ENCODE results near the gene RIMS4.
A peak's percentile ranks its signal among the peaks of the same experiment; 100 is the strongest.

RIMS4 gene

DNA sequence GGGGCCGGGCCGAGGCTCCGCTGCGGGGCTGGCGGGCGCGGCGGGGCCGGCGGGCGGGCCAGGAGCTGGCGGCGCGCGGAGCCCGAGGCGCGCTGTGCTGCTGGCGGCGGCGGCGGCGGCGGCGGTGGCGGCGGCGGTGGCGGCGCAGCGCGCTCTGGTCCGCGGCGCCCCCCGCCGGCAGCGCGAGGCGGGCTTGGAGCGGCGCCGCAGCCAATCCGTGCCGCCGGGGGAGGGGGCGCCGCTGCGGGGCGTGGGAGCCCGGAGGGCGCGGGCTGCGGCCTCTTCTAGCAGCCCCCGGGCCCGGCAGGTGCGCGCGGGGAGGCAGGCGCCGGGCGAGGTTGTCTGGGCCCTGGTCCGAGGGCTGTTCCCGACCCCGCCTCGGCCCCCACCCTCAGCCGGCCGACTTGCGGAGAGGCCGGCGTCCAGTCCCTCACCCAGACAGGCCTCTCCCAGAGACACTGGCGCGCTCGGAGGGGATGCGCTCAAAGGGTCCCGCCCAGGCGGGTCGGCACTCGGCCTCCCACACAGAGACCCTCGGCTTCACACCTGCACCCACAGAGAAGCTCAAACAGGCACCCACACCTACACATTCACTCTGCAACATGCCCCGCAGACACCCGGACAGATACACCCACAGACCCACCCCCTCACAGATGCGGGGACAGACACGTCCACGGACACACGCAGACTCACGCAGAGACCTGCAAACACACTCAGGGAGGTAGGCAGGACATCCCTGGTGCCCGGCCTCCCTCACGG is at the start of gene RIMS4:
Gene RIMS4 (minus strand): TSS at position 156 of the 759 bp plus-strand sequence. CDS start 275 bp downstream, outside the sequence.
- DNase-seq, result no peak

DNA sequence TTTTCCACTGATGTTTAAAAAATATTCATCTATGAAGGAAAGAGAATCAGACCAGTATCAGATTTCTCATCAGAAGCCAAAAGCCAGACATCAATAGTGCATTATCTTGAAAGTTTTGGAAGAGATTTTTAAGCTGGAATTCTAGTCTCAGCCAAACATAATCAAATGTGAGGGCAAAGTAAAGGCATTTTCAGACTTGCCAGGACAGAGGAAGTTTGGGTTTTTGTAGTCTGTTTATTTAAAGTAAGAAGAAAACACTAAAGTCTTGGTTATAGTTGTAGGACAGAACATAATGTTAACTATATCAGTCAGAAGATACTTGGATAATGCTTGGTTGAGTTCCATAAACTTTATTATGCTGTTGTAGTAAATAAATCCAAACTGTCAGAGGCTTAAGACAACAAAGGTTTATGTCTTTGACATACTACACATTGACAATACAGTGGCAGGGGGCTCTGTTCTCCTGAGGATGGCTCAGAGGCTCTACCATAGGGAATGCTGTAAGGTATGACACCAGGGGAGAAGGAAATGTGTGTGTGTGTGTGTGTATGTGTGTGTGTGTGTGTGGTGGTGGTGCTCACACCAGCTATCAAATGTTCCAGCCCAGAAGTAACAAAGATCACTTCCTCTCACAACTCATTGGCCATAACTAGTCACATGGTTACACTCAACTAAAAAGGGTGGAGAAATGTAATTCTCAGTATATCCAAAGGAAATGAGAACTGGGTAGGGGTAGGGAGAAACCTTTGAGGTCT is 48.4 kb upstream of the RIMS4 start:
- DNase-seq, result no peak

DNA sequence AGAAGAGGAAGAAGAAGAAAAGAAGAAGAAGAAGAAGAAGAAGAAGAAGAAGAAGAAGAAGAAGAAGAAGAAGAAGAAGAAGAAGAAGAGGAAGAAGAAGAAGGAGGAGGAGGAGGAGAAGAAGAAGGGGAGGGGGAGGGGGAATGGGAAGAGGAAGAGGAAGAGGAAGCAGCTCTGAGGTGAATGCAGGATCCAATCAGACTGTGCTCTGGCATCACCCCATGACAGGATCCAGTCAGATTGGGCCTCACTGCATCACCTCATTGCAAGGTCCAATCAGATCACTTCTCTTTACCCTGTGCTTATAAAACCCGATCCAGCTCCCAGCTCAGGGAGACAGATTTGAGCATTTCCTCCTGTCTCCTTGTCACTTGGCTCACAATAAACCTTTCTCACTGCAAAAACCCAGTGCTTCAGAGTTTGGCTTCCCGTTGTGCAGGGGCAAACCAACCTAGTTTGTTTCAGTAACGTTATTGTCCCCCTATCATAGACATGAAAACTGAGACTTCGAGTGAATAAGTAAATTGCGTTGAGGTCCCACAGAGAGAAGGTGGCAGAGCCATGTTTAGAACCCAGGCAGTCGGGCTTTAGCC is 46.6 kb upstream of the RIMS4 start:
- no peak for DNase-seq

DNA sequence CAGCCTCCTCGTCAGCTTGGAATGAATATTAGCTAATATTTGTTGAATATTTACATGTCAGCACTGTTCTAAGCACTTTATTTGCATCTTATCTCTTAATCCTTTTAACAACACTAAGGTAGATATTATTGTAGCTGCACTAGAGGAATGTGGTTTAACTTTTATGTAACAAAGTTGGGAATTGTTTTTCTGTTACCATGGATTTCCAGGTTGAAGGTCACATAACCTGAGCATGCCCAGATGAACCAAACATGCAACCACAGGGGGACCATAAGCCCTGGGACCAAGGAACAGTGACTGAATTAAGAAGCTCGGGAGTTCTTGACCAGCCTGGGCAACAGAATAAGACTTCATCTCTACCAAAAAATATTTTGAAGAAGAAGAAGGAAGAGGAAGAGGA is 46.1 kb upstream of the RIMS4 start:
- no peak for DNase-seq

- DNase-seq, result no peak
Measured at GRCh38 chr20:44851545-44851944, 41.2 kb upstream of the RIMS4 start.

GRCh38 chr20:44850837-44851236 is 40.5 kb upstream of the RIMS4 start:
- DNase-seq, result no peak

DNA sequence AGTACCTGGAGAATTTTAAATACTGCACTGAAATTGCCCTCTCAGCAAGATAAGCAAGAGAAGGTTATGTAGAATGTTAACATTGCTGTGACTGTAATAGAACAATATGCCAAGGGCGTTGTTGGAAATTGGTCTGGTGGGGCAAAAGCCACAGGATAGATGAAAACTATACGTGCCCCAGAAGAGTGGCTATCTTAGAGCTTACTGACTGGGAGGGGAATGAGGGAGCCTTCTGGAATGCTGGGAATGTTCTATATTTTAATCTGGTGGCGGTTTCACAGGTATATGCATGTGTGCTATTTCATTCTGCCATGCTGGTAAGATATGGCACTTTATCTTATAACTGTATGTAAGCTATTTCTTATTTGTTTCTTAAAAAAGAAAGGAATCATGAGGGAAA is 39.9 kb upstream of the RIMS4 start:
- DNase-seq, result no peak

DNA sequence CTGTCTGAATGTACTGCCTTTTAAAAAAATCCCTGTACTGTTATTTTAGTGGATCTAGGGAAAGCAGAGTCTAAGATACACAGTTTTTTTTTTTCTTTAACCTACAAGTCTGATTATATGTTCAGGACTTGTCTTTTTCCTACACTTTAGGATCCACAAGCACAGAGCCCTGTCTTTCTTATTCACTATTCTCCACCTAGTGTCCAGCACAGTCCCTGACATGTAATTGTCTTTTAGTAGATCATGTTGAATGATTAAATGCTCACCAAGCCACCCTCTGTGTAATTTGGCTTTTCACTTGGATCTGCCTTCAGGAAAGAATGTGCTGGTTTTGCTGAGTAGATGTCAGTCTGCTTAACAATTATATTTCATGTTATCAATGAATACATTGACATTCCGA is 39.4 kb upstream of the RIMS4 start:
- no peak for DNase-seq

DNA sequence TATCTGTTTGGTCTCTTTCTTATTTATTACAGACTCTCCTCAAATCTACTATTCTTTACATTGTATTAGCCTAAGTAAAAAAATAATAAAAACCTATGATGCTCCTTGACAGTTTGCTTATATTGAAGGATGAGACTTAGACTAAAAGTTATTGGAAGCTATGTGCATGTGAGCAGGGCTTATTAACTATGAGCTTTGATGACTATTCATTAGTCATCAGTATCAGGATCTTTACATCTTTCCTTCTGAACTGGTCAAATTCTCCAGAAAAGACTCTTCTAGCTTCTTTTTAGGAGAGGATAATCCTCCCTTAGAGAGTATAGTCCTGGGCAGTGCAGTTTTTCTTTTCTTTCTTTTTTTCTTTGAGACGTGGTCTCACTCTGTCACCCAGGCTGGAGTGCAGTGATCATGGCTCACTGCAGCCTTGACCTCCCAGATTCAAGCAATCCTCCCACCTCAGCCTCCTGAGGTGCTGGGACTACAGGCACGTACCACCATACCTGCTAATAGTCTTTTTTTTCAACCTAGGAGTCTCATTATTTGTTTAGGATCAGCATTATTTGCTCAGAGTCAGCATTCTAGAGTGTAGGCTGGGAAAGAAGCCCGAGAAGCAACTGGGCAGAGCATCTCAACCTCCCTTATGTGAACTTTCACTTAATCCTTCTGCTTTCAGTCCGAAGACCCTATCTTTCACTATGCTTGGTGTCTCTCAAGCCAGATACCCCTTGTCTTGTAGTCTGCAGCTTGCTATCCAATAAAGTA is 38.1 kb upstream of the RIMS4 start:
- no peak for DNase-seq

DNA sequence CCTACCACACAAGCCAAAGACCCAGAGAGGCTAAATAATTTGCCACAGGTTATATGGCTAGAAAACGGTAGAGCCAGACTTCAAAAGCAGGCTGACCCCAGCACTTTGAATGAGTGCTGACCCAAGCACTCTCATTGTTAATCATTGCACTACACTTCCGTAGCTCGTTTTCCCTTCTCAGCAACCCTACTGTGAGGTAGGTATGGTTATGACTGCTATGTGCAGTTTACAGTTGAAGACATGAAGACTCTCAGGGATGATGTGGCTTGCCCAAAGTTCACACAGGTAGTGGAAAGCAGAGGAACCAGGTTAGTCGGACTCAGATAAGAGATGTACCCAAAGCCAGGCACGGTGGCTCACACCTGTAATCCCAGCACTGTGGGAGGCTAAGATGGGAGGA is 33.5 kb upstream of the RIMS4 start:
- no peak for DNase-seq

GRCh38 chr20:44841955-44842354 is 31.6 kb upstream of the RIMS4 start:
- DNase-seq, result no peak

DNA sequence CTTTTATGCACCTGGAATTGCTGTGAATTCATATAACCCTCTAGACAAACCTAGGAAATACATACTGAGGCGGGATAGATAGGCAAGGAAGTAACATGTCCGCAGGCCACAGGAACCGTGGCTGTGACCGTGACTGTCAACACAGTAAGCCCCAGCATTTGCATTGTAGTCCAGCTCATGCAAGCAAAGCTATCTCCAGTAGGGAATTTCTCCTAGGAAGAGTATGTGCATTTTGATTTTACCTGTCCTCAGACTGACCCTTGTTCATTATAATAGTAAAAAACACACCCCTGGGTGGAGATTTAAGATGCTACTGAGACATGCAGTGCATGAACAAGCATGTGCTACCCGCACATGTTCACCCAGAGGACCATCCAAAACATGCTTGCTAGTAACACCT is 30.5 kb upstream of the RIMS4 start:
- DNase-seq, result no peak

GRCh38 chr20:44839481-44839880 is 29.1 kb upstream of the RIMS4 start:
- no peak for DNase-seq

DNA sequence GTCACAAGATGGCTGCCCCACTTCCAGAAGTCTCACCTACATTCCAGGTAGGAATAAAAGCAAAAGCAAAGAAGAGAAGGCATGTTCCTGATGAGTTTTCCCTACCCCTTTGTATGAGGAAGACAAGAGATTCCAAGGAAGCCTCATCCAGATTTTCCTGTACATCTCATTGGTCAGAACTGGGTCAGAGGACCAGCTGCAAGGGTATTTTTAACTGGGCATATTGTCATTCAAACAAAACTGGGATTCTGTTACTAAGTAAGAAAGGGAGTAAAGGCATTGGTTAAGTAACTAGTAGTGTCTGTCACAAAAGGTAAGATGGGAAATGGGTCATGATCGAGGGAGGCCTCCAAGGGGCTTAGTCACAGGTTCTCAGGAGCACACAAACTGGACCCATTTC is 28.2 kb upstream of the RIMS4 start:
- DNase-seq, result no peak

DNA sequence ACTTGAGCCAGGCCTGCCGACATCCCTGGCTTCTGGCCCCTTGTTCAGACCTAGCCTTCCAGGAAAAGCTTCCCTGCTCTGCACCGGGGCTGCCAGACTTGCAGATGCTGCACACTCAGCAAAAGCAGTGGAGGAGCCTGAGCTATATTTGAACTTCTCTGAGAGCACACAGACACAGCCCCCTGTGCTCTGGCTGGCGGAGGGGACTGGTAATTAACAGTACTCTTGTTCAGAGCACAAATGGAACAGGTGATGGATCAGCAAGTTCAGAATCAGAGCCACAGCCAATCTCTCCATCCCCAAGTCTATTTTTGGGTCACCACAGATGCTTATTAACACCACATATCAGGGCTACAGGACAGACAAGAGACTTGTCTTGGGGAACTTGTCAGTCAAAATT is 27.6 kb upstream of the RIMS4 start:
- DNase-seq, result no peak

- DNase-seq, result no peak
Measured at GRCh38 chr20:44836601-44837120, 26.3 kb upstream of the RIMS4 start.

GRCh38 chr20:44835661-44836221 is 25.4 kb upstream of the RIMS4 start:
- no peak for DNase-seq

- DNase-seq, result no peak
Measured at GRCh38 chr20:44835116-44835515, 24.8 kb upstream of the RIMS4 start.

DNA sequence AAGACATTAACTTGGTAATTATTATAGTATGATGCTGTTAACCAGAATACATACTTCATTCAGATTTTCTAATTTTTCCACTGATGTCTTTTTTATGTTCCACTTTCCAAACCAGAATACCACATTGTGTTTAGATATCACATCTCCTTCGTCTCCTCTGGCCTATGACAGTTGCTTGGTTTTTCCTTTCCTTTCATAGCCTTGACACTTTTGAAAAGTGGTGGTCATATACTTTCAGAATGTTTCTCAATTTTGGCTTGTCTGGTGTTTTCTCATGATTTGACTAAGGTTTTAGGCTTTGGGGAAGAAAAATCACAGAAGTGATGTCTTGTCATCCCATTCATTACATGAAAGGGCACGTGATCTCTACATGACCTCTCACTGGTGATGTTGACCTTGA is 24.3 kb upstream of the RIMS4 start:
- no peak for DNase-seq

DNA sequence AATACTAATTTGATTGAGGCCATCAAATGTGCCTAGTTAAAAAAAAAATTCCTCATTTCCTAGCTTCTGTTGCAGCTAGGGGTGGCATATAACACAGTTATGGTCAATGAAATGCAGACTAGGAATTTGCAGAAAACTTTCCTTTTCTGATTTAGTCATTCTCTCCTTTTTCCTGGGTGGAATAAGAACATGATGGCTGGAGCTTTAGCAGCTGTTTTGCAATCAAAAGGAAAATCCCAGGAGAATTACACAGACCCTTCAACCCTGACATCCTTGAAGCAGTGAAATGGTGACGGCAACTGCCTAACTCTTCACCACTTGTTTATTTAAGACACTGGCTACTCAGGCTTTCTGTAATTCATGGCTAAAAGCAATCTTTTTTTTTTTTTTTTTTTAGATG is 23.1 kb upstream of the RIMS4 start:
- DNase-seq, result no peak

GRCh38 chr20:44832724-44833123 is 22.4 kb upstream of the RIMS4 start:
- peak; percentile 84 for DNase-seq

GRCh38 chr20:44830995-44831394 is 20.6 kb upstream of the RIMS4 start:
- no peak for DNase-seq

- DNase-seq, result no peak
Measured at GRCh38 chr20:44830523-44830922, 20.2 kb upstream of the RIMS4 start.
